NCI-H1105 (cell line): ENCODE results near the gene CFAP299.
"Not testable (repeated sequence)": the region's sequence is repeated elsewhere in the genome, so short reads cannot be mapped to it uniquely, and the experiment has no call there.

Source experiments
- DNase-seq: peaks from one replicate; lab custom pipeline; 2025; lab: John Stamatoyannopoulos, UW

CFAP299 gene

DNA sequence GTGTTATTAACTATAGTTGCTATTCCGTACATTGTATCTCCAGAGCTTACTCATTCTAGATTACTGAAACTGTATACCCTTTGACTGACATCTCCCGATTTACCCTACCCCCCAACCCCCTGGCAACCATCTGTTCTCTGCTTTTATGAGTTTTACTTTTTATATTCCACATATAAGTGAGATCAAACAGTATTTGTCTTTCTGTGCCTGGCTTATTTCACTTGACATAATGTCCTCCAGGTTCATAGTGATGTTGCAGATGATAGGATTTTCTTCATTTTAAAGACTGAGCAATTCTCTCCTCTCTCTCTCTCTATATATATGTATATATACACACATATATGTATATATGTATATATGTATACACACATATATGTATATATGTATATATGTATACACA, 54.6 kb downstream of the CFAP299 start:
- DNase-seq: no peak

DNA sequence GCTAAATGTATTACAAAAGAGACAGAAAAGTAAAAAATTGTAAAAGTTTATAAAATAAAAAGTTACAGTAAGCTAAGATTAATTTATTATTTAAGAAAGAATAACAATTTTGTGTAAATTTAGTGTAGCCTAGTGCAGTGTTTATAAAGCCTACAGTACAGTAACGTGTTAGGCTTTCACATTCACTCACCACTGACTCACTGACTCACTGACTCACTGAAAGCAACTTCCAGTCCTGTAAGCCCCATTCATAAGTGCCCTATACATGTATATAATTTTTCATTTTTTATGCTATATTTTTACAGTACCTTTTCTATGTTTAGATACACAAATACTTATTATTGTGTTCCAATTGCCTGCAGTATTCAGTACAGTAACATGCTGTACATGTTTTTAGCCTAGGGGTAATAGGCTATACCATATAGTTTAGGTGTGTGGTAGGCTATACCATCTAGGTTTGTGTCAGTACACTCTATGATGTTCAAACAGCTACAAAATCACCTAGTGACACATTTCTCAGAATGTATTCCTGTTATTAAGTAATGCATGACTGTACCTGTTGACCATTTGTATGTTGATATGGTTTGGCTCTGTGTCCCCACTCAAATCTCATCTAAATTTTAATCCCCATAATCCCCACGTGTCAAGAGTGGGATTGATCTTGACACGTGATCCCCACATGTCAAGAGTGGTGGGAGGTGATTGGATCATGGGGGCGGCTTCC, 57.9 kb downstream of the CFAP299 start:
- DNase-seq: no peak

GRCh38 chr4:80393970-80394250, 58.4 kb downstream of the CFAP299 start:
- no peak for DNase-seq

- DNase-seq: no peak
Measured at GRCh38 chr4:80407246-80407645, 71.7 kb downstream of the CFAP299 start.

GRCh38 chr4:80409809-80410208, 74.3 kb downstream of the CFAP299 start:
- no peak for DNase-seq

DNA sequence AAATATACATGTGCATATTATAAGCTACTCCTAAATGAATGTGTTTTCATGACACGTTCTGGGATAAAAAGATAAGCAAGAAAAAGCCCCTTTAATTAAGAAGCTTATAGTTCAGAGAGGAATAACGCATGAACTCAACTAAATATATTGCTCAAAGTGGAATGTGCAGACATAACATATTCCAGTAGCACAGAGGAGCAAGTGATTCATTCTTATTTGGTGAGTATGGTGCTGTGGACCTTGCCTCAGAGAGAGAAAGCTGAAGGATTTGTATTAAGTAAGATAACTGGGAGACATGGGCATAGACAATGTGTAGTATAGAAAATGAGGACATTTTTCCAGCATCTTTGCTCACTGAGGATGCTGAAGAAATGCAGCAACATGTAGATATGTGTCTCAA, 76.8 kb downstream of the CFAP299 start:
- DNase-seq: no peak

DNA sequence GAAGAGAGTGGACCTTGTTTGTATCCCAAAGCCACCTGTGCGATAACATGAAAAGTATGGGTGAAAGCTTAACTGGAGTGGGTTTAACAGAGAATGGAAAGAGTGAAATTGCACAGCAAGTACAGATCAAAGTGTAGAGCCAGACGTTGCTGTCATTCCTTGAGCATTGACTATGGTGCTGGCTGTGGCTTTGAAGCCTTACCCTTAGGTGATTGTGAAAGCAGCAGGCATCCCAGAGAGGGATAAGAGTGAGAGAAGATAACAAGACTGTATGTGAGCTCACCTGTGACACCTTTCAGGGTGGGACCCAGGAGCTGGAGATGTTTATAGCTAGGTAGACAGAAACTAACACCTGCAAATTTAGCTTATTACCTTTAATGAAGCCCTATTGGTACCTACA, 77.6 kb downstream of the CFAP299 start:
- no peak for DNase-seq

DNA sequence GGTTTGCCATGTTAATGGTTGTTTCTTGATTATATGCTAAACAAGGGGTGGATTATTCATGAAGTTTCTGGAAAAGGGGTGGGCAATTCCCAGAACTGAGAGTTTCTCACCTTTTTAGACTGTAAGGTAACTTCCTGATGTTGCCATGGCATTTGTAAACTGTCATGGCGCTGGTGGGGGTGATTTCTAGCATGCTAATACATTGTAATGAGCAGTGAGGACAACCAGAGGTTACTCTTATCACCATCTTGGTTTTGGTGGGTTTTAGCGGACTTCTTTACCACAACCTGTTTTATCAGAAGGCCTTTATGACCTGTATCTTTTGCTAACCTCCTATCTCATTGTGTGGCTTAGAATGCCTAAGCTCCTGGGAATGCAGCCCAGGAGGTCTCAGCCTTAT, 81.5 kb downstream of the CFAP299 start:
- no peak for DNase-seq

DNA sequence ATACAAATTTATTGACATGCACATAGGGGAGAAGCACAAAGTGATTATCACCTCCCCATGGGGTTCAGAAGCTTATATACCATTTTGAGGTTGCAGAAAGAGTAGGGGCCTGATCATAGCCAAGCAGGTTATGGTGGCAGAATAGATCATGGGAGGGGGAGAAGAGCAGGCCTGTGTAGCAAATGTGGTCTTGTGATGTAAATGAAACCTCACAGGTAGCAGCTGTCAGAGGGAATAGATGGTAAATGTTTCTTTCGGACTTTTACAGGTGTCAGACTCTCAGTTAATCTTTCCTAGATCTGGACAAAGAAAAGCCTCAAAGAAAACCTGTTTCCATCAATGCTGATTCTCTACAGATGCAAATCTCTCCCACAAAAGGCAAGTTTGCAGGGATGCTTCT, 84.4 kb downstream of the CFAP299 start:
- DNase-seq: no peak

GRCh38 chr4:80420638-80421037, 85.1 kb downstream of the CFAP299 start:
- DNase-seq: no peak

- no peak for DNase-seq
Measured at GRCh38 chr4:80422727-80423404, 87.3 kb downstream of the CFAP299 start.

DNA sequence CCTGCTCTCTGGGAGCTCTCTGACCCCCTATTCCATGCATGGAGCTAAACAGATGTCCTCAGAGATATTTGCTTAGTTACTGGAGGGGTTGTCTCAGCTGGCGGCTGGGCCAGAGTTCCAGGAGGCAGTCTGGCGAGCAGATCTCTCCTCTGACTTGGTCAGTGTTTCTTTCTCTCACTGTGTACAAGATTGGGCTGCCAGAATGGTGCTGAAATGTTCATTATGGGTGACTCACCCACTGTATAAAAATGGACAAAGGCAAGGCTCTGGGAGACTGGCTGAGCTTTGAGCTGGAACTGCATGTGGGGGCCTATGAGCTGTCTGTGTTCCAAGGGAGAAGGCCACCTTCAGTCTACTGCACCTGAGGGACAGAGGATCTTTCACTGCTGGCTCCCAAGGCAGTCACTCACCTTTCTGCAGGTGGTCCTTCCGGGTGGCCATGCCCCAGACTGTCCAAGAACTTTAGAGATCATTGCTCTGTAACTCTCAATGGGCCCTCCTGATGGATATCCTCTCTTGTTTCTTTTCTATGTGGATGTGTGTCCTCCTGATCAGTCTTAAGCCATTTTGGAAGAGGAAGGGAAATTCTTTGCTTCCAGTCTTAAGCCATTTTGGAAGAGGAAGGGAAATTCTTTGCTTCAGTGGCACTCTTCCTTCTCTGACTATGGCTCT, 88.2 kb downstream of the CFAP299 start:
- no peak for DNase-seq

DNA sequence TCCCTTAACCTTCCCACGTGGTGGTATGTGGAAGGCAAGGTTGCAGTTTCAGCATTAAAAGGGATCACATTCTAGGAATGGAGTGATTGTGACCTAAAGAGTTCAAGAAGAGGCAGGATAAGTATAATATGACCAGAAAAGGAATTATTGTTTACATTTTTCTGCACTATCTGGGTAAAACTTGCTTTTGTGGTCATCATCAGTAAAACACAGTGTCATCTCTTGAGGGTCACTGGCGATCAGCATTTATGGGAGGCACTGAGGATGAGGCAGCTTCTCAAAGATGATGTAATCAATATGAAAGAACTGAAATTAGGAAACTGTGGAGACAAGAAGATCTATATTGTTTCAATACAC, 88.7 kb downstream of the CFAP299 start:
- DNase-seq: no peak

DNA sequence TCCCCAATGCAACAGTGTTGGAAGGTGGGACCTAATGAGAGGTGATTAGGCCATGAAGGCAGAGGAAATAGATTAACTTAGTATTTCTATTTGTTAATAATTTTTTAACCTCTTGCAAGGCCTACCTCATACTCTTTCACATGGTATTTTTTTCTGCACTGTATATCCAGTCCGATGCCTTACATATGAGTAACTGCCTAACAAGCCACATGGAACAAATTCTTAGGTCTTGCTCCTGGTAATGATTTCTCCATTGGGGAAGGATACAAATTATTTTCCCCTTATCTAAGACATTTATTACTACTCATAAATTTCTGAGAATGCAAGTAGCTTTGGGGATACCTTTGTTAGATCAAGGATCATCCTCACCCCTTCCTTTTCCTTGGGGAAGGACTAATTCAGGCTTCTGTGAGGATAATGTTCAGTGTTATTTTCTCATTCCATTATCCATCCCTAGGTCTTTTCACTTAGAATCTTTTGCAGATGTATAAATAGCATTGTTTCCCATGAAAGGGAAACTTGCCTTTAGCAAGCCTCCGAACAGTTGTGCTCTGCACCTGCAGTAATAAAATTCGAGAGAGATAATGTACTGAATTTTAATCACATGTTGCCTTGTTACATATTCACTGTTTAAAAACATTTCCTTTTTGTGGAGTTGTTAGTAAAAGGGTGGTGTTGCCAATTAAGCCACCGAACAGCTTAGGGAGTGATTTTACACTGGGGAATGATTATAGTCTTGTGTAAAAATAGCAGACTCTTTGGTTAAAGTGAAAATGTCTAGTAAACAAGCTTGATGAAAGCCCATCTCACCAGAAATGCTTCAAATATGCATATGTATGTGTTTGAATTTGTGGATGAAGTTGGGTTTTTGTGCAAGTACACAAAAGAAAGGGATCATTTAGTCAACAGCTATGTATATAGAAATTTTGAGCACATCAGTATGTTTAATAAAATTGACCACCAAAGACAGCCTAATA, 89.9 kb downstream of the CFAP299 start:
- DNase-seq: no peak

GRCh38 chr4:80431203-80431965, 95.9 kb downstream of the CFAP299 start:
- DNase-seq: no peak

- no peak for DNase-seq
Measured at GRCh38 chr4:80434238-80434637, 98.7 kb downstream of the CFAP299 start.

GRCh38 chr4:80438016-80438415, 102.5 kb downstream of the CFAP299 start:
- no peak for DNase-seq

DNA sequence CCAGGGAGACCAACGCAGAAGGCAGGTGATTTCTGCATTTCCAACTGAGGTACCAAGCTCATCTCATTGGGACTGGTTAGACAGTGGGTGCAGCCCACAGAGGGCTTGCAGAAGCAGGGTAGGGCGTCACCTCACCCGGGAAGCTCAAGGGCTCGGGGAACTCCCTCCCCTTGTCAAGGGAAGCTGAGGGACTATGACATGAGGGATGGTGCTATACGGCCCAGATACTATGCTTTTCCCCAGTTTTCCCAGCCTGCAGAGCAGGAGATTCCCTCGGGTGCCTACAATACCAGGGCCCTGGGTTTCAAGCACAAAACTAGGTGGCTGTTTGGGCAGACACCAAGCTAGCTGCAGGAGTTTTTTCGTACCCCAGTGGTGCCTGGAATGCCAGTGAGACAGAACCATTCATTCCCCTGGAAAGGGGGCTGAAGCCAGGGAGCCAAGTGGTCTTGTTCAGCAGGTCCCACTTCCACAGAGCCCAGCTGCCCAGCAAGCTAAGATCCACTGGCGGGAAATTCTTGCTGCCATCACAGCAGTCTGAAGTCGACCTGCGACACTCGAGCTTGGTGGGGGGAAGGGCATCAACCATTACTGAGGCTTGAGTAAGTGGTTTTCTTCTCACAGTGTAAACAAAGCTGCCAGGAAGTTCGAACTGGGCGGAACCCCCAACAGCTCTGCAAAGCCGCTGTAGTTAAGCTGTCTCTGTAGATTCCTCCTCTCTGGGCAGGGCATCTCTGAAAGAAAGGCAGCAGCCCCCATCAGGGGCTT, 103.9 kb downstream of the CFAP299 start:
- not testable (repeated sequence) for DNase-seq

DNA sequence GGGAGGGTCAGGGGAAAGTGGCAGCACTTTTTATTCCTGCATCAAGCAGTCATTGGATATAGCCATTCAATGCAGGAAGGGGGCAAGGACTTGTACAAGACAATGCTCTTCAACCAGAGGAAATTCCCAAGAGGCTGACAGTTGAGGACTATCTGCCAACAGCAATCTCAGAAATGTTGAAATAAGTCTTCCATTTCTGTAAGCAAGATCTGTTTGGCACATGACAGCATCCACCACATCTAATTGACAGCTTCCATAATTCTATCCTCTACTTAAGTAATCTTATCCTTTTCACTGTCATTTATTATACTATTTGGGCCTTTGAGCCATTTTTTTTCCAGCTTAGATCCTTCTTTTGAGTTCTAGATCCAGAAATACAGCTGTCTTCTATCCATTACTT, 110.7 kb downstream of the CFAP299 start:
- no peak for DNase-seq

DNA sequence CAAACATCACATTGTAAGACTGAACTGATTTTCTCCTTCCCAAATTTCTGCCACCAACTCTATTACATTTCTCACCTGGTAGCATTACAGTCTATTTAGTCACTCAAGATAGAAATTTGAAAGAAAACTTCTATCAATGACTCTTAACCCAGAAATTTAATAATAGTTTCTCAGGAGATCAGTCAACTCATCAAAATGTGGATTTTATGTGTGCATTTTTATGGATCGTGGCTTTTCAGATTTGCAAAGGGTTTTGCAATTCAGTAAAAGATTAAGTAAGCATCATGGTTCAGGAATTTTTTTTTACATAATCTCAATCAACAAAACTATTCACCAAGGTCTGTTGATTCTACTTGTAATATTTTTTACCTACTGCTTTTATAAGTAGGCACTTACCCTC, 111.1 kb downstream of the CFAP299 start:
- DNase-seq: no peak

- no peak for DNase-seq
Measured at GRCh38 chr4:80447493-80447892, 112.0 kb downstream of the CFAP299 start.
